Activated CD8-positive, alpha-beta memory T cell treated with anti-CD3 and anti-CD28 coated beads, Interleukin-2, amount 50 U/mL, for 24 hours (primary cell): ENCODE results near the gene ASB6.

Experiments
- DNase-seq: peaks from one replicate; pipeline ENCODE4 v3.0.0-alpha.2; 2020; ENCODE audit errors: extremely low read depth

ASB6 gene

DNA sequence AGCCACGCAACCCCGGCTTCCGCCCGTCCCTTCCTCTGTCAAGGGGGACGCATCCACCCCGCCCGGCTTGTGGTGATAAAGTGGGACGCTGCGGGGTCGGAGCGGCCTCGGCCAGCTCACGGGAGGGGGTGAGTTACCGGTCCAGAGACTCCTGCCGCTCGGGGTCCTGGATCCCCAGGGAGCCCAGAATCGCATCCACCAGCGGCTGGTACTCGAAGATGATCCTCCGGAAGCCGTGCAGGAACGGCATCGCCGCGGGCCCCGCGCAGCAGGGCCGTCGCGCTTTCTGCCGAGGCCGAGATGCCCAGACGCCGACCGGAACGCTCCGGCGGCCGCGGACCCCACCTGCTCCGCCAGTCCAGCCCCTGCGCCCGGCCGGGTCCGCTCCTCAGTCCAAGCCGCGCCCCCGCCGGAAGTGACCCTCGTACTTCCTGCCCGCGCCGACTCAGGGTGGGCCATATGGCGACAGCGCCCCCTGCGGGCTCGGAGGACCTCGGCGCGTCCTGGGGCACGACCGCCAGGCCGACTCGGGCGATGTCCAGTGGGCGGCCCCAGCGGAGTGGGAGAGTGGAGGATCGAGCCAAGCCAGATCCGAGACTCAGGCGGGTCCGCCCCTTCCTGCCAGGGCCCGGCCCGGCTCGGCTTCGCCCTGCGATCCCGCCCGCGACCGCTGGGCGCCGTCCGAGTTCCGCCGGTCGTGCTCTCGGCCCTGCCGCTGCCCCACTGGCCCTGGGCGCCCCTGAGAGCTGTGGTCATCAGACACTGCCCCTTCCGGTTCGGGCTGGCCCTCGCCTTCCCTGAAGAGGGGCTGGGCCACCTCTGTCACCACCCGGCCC lies at the start of gene ASB6:
ASB6 (minus strand) TSS at position 402 of the 836 bp plus-strand sequence; CDS start at position 250, 152 bp downstream.
- peak; percentile 90 for DNase-seq

DNA sequence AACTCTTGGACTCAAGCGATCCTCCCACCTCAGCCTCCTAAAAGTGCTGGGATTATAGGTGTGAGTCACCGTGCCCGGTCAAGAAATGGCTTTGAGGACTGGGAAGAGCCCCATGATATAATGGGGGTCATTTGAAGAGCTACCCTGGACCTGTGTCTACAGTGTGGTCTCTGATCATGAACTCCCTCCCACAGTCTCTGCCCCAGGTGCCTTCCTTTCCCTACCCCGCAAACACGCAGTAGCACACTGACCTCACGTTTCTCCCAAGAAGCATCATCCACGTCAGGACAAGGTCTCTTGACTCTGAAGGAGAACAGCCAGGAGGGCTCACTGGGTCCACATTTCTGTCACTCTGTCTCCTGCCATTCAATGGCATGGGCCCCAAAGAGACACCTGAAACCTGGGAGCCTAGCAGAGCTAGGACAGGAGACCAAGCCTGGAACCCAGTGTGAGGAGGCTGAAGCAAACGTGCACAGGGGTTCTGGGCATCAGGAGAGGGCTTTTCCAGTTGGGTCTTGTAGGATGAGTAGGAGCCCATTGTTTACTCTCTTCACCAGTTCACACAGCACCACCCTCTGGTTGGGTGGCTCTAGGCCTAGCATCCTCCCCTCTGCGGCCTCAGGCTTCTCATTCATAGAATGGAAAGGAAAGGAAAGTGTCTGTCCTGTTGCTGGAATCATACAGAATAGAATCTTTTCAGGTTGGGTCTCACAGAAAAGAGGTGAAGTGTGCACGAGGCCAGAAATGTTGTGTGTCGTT lies 46.5 kb upstream of the ASB6 start:
- no peak for DNase-seq

GRCh38 chr9:129687391-129687790 lies 45.4 kb upstream of the ASB6 start:
- DNase-seq, result no peak

GRCh38 chr9:129686736-129687135 lies 44.8 kb upstream of the ASB6 start:
- no peak for DNase-seq

GRCh38 chr9:129685933-129686259 lies 43.9 kb upstream of the ASB6 start:
- no peak for DNase-seq

DNA sequence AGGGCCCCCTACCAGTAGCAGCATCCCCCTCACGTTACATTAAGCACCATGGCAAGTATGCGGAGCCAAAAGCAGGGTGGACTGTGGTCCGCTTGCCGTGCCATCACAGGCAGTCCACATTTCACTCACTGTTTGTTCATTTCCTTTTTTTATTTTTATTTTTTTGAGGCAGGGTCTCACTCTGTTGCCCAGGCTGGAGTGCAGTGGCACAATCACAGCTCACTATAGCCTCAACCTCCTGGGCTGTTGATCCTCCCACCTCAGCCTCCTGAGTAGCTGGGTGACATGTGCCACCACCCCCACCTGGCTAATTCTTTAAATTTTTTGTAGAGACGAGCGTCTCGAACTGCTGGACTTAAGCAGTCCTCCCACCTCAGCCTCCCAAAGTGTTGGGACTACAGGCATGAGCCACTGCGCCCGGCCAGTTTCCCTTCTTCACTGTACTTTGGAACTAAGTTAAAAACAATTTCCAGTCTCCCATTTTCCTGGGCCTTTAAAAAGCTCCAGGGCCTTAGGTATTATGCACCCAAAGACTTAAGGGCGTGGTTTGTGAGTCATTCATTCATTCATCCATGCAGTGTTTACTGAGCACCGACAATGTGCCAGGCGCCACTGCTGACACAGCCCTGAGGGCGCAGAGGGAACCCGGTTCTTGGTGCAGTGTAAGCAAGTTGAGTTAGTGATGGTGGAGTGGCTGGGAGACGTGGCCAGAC lies 43.4 kb upstream of the ASB6 start:
- DNase-seq, result no peak

DNA sequence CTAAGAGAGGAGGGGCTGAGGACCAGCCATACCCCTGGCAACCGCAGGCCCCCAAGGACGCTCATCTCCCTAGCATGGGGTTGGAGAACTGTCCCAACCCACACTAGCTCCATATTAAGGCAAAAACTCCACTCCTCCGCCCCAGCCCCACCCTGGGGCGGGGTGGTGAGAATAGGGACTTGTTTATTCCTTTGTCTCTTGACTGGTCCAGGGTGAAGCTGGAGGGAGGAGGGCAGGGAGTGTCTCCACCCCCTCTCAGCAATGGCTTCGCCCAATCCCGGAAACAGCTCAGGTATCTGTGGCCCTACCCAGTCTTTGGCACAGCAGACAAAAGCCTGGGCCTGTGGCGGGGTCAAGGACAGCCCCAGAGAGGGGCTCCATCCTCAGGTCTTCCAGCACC lies 40.4 kb upstream of the ASB6 start:
- no peak for DNase-seq

- DNase-seq, result no peak
Measured at GRCh38 chr9:129681924-129682323, 40.0 kb upstream of the ASB6 start.

DNA sequence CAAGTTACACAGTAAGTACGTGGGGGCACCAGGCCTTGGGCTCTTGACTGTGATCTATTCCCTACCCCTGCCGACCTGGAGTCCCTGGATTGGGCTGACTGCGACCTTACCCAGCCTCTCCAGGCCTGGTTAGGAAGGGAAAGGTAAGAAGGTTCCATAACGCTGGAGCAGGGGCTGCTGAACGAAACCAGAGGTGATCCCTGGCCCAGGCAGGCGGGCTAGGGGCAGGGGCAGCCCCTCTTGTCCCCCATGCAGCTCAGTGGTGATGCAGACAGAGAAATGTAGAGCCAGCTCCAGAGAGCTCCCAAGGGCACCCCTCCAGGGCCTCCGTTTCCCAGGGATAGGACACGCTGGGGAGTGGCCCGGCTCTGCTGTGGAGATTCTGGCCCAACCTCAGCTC lies 37.6 kb upstream of the ASB6 start:
- DNase-seq, result no peak

- DNase-seq, result no peak
Measured at GRCh38 chr9:129678844-129679243, 36.9 kb upstream of the ASB6 start.

GRCh38 chr9:129677456-129677855 lies 35.5 kb upstream of the ASB6 start:
- no peak for DNase-seq

DNA sequence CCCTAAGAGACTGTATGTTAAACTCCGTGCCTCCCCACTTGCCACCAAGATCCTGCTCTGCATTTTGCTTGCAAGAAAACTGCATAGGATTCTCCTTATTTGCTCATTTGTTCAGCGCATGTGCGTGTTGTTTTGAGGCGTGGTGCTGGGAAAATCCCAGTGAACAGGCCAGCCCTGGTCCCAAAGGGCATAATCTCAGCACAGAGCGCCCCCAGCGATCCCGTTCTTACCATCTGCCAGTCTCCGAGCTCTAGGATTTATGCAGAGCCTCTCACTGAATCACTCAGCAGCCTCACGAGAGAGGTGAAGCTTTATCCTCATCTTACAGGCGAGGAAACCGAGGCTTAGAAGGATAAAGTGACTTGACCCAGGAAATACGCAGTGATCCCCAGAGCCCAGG lies 35.0 kb upstream of the ASB6 start:
- no peak for DNase-seq

DNA sequence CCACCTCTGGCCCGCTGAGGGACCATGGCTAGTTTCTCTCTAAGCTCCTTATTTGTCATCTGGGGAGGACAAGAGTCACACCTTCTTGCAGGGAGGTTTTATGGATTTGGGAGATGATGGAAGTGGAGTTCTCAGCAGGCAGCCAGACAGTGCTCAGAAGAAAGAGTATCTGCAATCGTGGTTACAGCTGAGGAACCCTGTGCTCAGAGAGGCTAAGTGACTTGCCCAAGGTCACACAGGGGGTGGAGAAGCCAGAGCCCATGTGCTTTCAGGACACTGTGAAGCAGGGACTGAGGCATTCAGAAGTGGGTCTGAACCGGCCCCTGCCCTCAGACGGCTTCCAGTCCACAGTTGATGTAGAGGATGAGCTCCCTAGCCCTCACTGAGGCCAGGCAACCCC lies 34.3 kb upstream of the ASB6 start:
- DNase-seq, result no peak

DNA sequence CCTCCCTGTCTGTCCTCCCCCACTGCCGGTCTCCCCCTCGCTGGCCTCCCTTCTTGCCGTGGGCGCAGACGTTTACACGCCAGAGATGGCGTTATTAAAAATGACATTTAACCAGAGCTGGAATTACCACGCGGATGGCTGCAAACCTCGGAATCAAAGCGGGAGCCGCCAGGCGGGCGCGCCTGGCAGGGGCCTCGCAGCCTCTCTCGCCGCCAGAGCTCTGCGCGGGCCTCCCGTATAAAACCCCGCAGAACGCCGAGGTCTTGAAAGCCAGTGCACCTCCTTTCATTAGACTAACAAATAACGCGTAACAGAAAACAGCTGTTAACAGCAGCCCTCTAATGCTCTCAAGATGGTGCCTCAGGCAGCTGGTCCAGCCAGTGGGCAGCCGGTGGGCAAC lies 33.7 kb upstream of the ASB6 start:
- DNase-seq, result no peak

GRCh38 chr9:129674229-129674628 lies 32.3 kb upstream of the ASB6 start:
- DNase-seq, result no peak

GRCh38 chr9:129673602-129674001 lies 31.7 kb upstream of the ASB6 start:
- no peak for DNase-seq

DNA sequence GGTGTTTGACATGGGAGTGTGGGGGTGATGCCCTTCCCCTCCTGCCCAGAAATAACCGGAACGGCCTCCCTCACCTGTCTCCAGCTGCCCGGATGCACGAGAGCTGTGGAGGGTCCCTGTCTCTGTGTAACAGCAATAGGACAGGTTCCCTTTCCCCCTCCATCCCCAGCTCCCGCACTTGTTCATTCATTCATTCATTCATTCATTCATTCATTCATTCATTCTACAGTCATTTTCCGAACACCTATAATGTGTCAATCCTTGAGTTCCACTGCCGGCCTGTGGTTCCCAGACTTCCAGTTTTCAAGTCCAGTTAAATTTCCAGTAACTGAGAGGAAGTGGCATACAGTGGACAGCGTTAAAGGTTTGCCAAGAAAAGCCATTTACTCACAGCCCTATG lies 30.8 kb upstream of the ASB6 start:
- no peak for DNase-seq

GRCh38 chr9:129671519-129671918 lies 29.6 kb upstream of the ASB6 start:
- no peak for DNase-seq

DNA sequence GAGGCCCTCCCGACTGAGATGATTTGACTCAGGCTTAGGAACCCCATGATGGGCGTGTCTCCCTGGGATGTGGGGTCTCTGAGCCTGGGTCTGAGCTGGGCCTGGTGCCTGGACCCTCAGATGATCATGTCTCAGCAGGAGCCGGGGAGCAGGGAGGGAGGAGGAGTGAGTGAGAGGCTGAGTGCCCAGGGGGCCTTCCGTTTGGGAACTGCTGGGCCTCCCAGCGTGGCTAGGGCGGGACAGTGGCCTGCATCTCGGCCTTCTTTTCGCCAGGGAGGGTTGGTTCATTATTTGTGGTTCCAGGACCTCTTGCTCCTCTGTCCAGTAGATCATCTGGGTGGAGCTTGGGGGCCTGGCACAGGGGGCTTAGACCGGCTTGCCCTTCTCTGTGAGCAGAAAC lies 29.1 kb upstream of the ASB6 start:
- DNase-seq, result no peak

DNA sequence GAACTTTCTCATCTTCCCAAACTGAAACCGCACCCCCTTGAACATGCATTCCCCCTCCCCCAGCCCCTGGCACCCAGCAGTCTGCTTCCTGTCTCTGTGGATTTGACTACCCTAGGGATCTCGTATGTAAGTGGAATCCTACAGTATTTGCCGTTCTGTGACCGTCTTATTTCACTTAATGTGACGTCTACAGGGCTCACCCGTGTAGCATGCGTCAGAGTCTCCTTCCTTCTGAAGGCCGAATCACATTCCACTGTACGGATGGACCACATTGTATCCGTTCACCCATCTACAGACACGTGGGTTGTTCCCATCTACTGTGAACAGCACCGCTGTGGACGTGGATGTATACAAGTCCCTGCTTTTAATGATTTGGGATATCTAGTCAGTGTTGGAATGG lies 28.0 kb upstream of the ASB6 start:
- no peak for DNase-seq

DNA sequence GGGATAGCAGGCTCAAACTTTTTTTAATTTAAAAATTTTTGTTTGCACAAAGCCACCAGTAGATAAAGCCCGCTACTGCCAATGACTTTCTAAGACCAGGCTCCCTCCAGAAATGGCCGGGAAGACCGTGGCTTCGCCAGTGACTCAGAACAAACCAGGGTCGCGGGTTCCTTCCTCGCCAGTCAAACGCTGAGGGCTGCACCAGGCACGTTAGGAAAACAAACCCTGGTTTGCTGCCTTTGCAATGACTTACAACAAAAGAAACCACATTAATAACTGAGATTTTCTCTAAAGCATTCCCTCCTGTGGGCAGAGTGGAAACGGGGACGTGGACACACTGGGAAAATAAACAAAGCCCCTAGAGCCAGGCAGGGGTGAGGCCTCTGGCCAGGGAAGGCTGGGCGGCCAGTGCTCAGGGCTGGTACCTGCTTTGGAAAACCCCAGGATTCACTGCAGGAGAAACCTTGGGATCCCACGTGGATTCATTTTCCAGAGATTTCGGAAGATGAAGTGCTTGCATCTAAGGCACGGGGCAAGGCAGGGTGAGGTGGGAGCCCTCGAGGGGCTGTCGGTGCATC lies 27.3 kb upstream of the ASB6 start:
- no peak for DNase-seq

DNA sequence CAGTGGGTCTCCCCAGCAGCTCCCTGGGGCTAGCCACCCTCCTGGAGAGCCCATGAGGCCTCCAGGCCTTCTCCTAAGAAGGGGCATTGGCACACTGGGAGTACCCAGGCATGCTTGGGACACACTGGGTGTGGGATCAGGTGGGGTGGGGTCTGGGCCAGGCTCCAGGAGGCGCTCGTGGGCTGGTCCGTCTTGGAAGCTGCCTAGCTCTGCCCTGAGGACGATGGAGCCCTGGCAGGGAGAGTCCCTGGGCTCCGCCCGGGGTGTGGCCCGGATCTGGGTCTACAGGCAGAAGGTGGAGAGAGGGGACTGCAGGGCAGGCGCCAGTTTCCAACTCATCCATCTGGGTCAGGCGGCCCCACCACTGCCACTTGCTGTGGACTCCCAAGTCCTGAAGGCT lies 25.9 kb upstream of the ASB6 start:
- DNase-seq, result no peak
